Measurements from ENCODE around the gene SYCP3.
"Not testable (repeated sequence)": the region's sequence is repeated elsewhere in the genome, so short reads cannot be mapped to it uniquely, and the experiment has no call there.

Gene SYCP3

DNA sequence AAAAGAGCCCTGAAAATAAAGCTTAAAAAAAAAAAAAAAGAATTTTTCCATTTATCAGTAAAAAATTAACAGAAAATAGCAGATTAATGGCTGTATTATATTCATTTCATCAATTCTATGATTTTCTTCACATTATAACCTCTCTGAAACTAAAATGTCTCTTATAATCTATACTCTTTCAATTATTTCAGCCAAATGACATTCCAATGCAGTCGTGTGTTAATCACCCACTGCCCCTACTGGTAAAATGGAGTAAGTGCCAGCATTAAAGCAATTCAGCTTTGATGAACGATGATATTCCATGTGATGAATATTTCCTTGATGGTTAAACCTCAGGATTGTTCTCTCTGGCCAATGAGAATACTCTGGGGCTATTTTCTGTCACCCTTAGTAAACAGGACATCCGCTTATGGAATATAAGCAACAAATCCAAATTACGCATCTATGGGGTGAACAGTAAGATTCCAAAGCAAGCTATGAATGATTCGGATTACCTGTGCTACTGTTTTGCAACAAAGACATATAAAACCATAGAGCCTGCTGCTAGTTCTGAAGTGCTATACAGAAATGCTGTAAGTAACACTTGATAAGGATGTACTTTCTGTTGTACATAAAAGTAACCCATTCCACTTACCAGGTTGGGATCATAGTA lies 20.3 kb upstream of the SYCP3 start:
- DNase-seq (ENCODE audit: low read depth): peak; percentile 35

DNA sequence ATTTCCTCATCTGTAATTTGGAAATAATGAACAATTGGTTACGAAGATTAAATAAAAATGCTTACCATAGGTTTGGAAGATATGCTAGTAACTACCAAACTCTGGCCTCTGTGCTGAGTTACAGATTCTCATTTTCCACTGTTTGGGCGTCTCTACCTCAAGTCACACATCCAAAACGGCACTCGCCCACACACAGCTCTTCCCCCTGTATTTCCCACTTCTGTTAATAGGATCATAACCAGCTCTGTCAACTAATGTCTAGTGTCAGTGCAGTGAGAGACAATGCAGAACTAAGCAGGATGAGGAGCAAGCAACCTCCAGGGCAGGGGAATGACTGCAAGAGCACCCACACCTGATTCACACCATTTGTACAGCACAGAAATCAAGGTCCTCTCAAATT lies 10.9 kb upstream of the SYCP3 start:
- DNase-seq (ENCODE audit: low read depth): no peak

DNA sequence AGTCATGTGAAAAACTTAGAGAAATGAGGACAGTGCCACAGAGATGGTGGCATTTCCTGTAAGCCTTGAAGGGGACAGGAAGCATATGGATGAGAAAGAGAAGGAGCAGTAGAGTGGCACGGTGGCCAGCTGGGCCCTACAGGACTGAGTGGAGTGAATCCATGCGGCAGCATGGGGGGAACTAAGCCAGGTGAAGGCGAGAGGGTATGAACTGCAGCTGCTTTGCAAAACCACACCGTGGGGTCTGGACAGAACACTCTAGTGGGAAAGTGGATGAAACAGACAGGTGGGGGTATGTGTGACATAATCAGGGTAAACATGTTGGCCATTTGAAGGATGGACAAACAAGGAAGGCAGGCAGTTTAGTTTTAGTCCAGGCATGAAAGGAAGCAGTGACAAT lies 10.4 kb upstream of the SYCP3 start:
- DNase-seq (ENCODE audit: low read depth): no peak

DNA sequence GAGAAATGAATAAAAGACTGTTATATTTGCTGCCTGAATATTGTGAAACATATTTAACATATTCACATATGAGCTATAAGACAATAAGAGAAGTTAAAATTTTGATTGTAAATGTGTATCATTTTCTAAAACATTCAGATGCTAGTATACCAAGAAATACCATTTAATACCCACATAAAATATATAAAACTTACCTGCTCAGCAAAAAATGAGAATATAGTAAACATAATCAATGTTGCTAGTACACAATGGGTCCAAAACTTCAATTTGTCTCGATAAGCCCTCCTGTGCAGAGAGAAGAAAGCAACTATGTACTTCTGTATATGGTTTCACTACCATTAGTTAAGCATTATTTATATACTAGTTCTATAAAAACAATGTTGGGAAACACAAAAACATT lies 9.6 kb upstream of the SYCP3 start:
- no peak for DNase-seq (ENCODE audit: low read depth)

DNA sequence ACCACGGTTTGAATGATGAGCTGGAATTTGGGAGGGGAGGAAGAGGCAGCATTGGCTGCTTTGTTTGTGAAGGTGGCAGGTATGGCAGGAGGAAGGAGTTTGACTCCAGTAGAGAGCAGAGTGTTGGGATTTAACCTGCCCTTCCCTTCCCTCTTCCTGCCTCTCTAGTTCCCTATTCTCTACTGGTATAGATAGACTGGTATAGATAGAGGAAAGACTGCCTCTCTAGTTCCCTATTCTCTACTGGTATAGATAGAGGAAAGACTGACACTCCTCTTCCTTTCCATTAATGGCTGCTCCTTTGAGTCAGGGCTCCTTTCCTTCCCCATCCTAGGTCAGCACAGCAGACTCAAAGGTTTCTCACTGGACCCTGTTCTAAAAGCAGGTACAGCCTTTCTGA lies 8.4 kb upstream of the SYCP3 start:
- DNase-seq (ENCODE audit: low read depth): no peak

DNA sequence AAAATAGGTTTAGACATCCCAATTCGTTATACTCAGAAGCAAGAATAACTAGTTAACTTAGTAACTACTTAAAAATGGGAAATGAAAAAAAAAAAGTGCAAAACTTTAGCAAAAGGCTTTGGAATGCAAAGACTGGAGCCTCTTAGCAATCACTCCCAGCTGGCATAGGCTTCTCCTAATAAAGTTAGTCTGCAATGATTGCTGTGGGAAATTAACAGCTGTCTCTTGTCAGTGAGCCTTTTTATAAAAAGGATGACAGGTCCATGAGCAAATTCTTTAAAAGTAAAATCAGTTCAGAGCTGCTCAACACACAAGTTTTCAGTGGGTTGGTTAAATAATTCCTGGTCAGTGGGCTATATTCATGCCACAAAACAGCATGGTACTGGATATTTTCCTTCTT lies 7.4 kb upstream of the SYCP3 start:
- DNase-seq (ENCODE audit: low read depth): no peak

DNA sequence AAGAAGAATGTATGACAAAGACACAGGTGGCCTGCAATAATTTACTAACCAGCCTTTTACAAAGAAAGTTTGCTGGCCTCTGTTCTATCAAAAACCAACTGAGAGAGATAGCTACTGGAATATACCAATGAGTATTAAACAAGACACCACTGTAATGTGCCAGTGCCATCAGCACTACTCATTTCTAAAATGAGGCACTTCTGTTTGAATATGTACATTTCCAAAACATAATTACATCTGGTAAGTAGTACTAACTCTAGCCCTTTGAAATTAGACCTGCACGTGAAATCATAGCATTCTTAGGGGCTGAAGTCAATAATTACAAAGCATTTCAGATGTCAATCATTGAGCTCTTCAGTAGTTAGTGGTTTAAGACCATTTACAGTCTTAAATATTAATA lies 6.9 kb upstream of the SYCP3 start:
- no peak for DNase-seq (ENCODE audit: low read depth)

DNA sequence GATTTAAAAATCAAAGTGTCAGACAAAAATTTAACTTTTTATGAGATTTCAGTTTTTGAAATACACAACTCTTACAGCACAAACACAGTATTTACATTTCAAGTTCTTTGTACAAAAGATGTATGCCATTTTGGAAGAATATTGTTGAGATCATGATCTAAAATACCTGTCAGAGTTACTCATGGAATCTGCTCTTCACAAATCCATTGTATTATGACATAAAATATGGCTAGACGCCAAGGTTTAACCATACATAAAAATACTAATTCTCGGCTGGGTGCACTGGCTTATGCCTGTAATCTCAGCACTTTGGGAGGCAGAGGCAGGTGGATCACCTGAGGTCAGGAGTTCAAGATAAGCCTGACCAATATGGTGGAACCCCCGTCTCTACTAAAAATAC lies 6.2 kb upstream of the SYCP3 start:
- DNase-seq (ENCODE audit: low read depth): peak; percentile 23

DNA sequence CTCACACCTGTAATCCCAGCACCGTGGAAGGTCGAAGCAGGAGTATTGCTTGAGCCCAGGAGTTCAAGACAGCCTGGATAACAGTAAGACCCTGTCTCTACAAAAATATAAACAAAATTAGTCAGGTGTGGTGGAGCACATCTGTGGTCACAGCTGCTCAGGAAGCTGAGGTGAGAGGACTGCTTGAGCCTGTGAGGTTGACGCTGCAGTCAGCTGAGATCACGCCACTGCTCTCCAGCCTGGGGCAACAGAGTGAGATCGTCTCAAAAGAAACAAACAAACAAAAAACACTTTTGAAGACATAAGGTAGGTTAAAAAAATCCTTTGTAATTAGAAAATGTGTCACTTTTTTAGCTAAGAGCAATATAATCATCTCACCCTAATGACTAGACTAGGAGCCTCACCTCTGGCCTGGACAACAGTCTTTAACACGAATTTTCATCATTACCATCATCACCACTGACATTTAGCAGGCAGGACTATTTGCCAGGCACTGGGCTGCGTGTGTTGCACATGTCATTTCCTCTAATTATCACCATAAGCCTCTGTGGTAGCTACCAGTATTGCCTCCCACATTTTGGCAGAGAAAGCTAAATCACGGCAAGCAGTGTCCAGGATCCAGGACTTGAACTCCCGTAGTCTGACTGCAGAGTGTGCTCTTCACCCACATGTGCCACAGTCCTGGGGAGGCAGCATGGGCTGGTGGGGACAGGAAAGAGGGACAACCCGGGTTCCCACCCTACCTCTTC lies 4.6 kb upstream of the SYCP3 start:
- DNase-seq (ENCODE audit: low read depth): no peak

DNA sequence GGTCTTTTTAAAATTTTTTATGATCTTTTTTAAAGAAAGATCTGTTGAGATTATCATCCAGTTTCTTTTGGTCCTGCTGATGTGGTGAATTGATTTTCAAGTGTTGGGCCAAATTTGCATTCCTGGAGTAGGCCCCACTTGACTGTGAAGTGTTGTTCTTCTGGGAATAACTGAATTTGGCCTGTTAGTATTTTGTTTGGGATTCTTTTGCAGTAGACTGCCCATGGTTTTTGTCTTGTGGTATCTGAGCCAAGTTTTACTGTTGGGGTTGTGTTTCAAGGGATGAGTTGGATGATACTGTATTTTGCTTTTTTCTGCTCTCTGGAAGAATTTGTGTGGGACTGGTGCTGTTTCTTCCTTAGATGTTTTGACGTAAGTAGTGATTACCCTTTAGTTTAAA lies 4.0 kb upstream of the SYCP3 start:
- no peak for DNase-seq (ENCODE audit: low read depth)

DNA sequence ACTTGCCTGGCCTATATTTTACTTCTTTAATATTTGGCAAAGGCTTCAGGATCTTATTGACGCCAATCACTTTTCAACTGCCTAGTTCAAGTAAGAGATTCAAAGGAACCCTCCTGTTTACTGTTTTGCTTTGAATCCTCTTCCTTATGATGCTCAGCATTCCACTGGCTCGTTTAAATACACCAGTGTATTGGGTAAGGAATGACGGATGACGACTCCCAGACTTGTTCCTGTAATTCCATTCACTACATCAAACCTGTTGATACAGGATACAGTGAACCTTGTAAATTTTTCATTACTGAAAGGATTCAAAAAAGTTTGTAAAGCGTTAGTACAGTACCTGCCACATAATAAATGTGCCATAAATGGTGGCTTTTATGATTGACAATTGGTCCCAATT lies 1.7 kb upstream of the SYCP3 start:
- no peak for DNase-seq (ENCODE audit: low read depth)

DNA sequence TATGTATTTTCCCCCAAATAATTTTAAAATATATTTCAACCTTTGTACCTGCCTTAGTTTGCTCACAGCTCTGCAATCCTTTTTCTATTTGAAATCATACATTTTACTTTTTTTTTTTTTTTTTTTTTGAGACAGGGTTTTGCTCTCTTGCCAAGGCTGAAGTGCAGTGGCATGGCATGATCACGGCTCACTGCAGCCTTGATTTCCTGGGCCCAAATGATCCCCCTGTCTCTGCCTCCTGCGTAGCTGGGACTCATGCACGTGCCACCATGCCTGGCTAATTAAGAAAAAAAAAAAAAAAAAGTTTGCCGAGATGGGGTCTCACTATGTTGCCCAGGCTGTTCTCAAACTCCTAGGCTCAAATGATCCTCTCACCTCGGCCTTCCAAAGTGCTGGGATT lies 1.3 kb upstream of the SYCP3 start:
- no peak for DNase-seq (ENCODE audit: low read depth)

DNA sequence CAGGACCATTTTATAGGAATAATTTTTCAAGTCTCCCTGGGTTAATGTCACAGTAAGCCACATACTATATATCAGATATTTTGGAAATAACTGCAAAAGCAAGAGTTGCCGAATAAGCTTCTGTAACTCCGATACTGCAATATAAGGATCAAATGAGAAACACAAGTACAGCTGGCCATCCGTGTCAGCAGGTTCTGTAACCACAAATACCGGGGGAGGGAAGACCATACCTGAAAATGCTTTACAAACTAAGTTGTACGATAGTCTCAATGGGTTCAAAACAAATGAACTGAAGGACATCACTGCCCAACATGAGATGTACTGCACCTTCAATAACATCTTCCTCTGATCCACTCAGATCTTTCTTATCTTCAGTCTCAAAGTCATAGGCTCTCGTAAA lies 1.8 kb downstream of the SYCP3 start:
- no peak for DNase-seq (ENCODE audit: low read depth)

DNA sequence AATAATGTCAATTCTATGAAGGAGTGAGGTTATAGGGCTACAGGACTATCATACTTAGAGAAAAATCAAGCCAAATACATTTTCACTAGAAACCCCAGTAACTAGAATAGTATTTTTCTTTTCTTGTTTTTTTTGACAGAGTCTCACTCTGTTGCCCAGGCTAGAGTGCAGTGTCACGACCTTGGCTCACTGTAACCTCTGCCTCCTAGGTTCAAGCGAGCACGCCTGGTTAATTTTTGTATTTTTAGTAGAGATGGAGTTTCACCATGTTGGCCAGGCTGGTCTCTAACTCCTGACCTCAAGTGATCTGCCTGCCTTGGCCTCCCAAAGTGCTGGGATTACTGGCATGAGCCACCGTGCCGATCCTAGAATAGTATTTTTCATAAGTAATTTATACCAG lies 4.8 kb downstream of the SYCP3 start:
- DNase-seq (ENCODE audit: low read depth): not testable (repeated sequence)

DNA sequence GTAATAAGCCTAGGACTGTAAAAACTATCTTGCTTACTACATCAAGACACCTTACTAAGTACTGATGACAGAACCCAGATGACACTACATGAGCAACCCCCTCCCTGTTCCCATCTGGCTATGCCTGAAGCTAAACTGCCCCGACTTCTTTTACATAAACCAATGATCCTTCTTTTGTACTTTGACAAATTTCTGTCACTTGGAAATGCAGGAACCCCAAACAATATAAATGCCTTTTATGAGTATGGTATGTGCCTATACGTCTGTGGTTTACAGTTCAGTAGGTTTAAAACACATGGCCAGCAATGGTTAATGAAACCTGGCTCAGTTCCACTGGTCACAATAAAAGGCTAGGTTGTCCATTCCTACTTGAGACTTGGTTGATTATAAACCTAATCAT lies 6.1 kb downstream of the SYCP3 start:
- no peak for DNase-seq (ENCODE audit: low read depth)

DNA sequence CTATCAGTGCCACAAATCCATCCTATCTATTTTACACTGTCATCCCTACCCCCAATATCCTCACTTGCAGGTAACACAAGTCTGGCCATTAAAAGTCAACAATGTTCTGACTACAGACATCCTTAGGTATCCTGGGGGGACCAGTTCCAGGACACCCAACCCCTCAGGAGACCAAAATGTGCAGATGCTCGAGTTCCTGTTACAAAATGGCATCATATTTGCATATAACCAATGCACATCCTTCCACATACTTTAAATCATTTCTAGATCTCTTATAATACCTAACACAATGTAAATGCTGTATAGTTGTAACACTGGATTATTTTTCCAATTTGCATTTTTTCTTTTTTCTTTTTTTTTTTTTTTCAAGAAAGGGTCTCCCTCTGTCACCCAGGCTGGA lies 6.9 kb downstream of the SYCP3 start:
- DNase-seq (ENCODE audit: low read depth): no peak

DNA sequence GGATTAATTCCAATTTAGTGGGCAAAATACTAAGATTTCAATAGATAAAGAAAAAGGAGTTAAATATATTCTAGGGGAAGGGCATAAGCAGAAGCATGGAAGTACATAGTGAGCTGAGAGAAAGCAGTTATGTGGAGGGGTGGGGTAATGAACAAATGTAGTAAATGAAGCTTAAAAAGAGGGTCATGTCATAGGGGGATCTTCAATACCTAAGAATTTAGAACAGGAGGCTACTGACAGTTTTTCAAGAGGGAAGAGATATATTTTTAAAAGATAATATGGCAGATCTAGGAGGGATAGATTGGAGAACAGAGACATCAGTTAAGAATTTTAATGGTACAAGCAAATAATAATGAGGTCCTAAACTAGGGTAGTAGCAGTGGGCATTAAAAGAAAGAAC lies 9.4 kb downstream of the SYCP3 start:
- DNase-seq (ENCODE audit: low read depth): no peak

DNA sequence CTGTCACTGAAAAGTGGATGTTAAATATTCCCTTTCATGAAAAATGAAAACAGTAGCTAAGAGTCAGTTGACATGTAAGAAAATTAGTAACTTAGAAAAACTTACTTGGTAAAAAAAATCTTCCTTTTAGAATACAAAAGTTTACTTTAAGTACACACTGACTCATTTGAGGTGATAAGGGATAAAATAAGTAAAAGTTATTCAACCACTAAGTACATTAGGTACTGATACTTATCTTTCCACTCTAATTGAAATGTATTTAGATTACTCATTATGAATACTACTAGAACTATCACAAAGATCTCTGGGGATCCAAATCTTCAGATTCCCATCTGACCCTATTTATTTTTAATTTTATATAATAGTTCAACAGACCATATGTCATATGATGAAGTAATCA lies 12.2 kb downstream of the SYCP3 start:
- DNase-seq (ENCODE audit: low read depth): peak; percentile 16

DNA sequence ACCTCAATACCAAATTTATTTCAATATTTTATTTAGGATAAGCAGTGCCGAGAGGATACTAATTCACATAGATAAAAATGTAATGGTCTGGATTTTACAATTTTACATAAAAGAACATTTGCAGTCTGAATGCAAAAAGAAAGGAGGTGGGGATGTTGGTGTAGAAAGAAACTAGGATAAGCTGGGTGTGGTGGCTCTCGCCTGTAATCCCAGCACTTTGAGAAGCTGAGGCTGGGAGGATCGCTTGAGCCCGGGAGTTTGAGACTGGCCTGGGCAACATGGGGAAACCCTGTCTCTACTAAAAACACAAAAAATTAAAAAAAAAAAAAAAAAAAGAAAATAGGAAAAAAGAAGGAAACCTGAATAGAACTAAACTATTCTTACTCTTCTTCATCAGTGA lies 16.9 kb downstream of the SYCP3 start:
- no peak for DNase-seq (ENCODE audit: low read depth)

DNA sequence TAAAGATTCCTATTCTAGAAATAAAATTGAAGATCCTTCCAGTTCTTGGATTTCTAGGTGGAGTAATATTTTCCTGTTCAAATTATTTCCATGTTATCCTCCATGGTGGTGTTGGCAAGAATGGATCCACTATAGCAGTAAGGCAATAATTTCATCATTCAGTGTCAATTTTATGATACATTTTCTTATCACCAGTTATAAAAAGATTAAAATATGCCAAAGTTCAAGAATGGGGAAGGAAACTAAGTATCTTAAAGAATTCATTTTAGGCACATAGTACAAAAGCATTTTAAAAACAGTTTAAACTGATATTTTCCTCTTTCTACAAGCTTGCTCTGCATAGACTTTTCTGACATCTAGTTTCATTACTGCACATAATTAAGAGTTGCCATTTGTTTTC lies 19.1 kb downstream of the SYCP3 start:
- no peak for DNase-seq (ENCODE audit: low read depth)

DNA sequence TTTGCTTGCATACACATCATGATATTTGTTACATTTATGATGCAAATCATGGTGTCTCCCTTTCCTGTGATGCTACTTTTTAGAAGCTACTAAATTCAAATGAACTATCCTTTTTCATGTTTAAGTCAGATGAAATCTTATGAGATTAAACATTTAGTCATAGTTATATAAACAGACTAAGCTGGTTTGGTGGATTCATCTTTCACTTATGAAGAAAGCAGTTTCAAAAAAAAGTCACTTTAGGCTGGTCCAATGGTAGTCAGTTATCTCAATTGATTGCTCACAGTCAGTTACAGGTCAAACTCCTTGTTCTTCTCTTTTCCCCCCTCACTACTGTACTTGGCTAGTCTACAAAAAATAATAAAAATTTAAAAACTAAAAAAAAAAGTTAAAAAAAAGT lies 19.7 kb downstream of the SYCP3 start:
- peak; percentile 77 for DNase-seq (ENCODE audit: low read depth)

DNA sequence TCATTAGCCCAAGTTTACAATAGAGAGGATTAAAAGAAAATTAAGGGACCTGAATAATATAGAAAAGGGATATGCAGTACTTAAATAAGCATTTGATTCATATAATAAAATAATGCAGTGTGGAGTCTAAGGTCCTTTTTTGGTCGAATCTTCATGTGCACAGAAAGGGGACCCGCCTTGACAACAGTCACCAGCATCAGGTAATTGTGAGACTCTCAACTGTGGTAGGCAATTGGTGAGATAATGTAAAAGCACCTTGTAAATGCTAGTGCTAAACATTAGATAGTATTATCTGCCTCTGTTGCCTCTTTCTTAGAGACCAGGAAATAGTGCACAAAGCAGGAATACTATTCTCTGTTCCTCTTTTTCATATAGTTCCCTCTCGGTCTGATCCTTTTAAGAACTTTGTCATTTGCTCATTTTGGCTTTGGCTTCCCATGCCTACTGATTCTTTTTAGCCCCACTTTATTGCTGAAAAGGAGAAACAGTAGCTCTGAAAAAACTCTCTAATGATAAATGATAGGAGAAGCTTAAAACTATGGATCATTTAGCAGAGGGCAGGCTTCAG lies 24.3 kb downstream of the SYCP3 start:
- DNase-seq (ENCODE audit: low read depth): no peak

DNA sequence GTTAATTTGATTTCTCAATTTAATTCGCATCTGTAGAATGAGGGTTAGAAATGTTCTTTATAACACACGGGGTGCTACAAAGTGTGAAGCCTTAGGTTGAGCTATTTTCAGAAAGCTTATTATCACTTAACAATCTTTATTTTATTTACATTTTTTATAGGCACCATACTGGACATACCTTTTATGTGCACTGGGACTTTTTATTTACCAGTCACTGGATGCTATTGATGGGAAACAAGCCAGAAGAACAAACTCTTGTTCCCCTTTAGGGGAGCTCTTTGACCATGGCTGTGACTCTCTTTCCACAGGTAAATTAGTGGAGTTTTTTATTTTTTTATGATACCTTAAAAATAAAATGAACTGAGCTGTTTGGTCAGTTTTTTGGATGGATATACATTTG lies 25.3 kb downstream of the SYCP3 start:
- DNase-seq (ENCODE audit: low read depth): no peak

Measured in iris pigment epithelial cell (primary cell).